ENCODE results near the gene EIF3L.

Gene EIF3L

GRCh38 chr22:37912171-37912570, 63.0 kb downstream of the EIF3L start:
- Histone ChIP-seq H3K79me2 (peaks cover 3% of the 10 kb centered on the region), H3K27me3 (ENCODE audit: control insufficient read depth, insufficient read depth, low read length) (no peaks in the 10 kb centered on the region), H3K9me3 (ENCODE audit: control insufficient read depth, low read length) (no peaks in the 10 kb centered on the region), H3K36me3 (ENCODE audit: control insufficient read depth, insufficient read depth, low read length) (no peaks in the 10 kb centered on the region), H3K4me3 (ENCODE audit: low read depth, low read length) (no peak overlapping the region), H3K9ac (no peak overlapping the region), H3K4me2 (ENCODE audit: low read length) (no peak overlapping the region), H3K4me1 (peaks cover 9% of the 10 kb centered on the region), H3K27ac (no peak overlapping the region), H2AFZ (no peak overlapping the region)
- TF ChIP-seq CTCF (IDR thresholded peaks at IDR 0.05) = no peak

- Histone ChIP-seq H3K9me3 (ENCODE audit: control insufficient read depth, low read length) (no peaks in the 10 kb centered on the region), H2AFZ (no peak overlapping the region), H3K27ac (no peak overlapping the region), H3K4me1 (peaks cover 9% of the 10 kb centered on the region), H3K36me3 (ENCODE audit: control insufficient read depth, insufficient read depth, low read length) (no peaks in the 10 kb centered on the region), H3K4me2 (ENCODE audit: low read length) (no peak overlapping the region), H3K9ac (no peak overlapping the region), H3K4me3 (ENCODE audit: low read depth, low read length) (no peak overlapping the region), H3K27me3 (ENCODE audit: control insufficient read depth, insufficient read depth, low read length) (no peaks in the 10 kb centered on the region), H3K79me2 (no peaks in the 10 kb centered on the region)
- no peak for TF ChIP-seq CTCF (IDR thresholded peaks at IDR 0.05)
Measured at GRCh38 chr22:37913233-37913721, 64.1 kb downstream of the EIF3L start.

- Histone ChIP-seq H3K4me3 (ENCODE audit: low read depth, low read length) (no peak overlapping the region), H3K9me3 (ENCODE audit: control insufficient read depth, low read length) (no peaks in the 10 kb centered on the region), H3K79me2 (no peaks in the 10 kb centered on the region), H3K4me1 (no peaks in the 10 kb centered on the region), H2AFZ (no peak overlapping the region), H3K9ac (no peak overlapping the region), H3K4me2 (ENCODE audit: low read length) (no peak overlapping the region), H3K27me3 (ENCODE audit: control insufficient read depth, insufficient read depth, low read length) (no peaks in the 10 kb centered on the region), H3K27ac (no peak overlapping the region), H3K36me3 (ENCODE audit: control insufficient read depth, insufficient read depth, low read length) (no peaks in the 10 kb centered on the region)
- TF ChIP-seq CTCF (IDR thresholded peaks at IDR 0.05) = no peak
Measured at GRCh38 chr22:37916311-37916710, 67.1 kb downstream of the EIF3L start.

- no peaks in the 10 kb centered on the region for H3K27me3 ChIP-seq (ENCODE audit: control insufficient read depth, insufficient read depth, low read length)
- no peak overlapping the region for H3K9ac ChIP-seq
- no peaks in the 10 kb centered on the region for H3K4me1 ChIP-seq
- H2AFZ ChIP-seq = no peak overlapping the region
- no peaks in the 10 kb centered on the region for H3K79me2 ChIP-seq
- no peak for TF ChIP-seq CTCF (IDR thresholded peaks at IDR 0.05)
- H3K4me3 ChIP-seq (ENCODE audit: low read depth, low read length) = no peak overlapping the region
- H3K4me2 ChIP-seq (ENCODE audit: low read length) = no peak overlapping the region
- no peaks in the 10 kb centered on the region for H3K9me3 ChIP-seq (ENCODE audit: control insufficient read depth, low read length)
- no peak overlapping the region for H3K27ac ChIP-seq
- no peaks in the 10 kb centered on the region for H3K36me3 ChIP-seq (ENCODE audit: control insufficient read depth, insufficient read depth, low read length)
Measured at GRCh38 chr22:37917874-37918548, 68.8 kb downstream of the EIF3L start.

Data from parathyroid adenoma (tissue), 2 donors.